ENCODE measurements around the gene CDYL. TPM values are rescaled to one million over a fixed set of nuclear protein-coding genes. Genes with fewer than 3 reads are reported as not detected.

The CDYL gene
- total and polyA plus RNA-seq, 8 donors, result 3.4 to 15.3 (median 10.2) TPM

DNA sequence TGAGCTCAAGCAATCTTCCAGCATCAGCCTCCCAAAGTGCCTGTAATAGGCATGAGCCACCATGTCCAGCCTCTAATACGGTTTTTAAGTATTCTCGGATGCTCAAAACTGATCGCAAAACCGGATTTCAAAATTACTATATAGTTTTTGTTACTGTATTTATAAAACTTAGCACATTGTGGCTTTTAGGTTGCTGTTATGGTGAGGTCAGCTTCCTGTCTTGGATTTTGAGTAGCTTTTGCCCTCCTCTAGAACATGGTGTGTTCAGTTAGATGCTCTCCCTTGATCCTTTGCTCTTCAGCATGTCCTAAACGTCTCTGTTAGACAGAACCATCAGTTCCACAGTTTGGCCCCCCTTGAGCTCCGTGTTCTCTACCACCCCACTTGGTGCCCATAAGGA lies 131.4 kb downstream of the CDYL start:
- Histone ChIP-seq H3K27ac (no peak overlapping the region), H3K27me3 (no peaks in the 10 kb centered on the region), H3K4me1 (peaks cover 0 to 17% (median 15%) of the 10 kb centered on the region in 3 donors), H3K9me3 (no peaks in the 10 kb centered on the region), H3K36me3 (no peaks in the 10 kb centered on the region), H3K4me3 (no peak overlapping the region)
- no peak for TF ChIP-seq CTCF (IDR thresholded peaks at IDR 0.05)
- ATAC-seq, result no peak
- FAIRE-seq, result no peak
- intact Hi-C loops (cut with DNase I), result no loop called here
- WGBS, 2 donors, result 90 to 93% methylated on average over 6 of the region's 6 CpGs
- DNase-seq, result no peak

DNA sequence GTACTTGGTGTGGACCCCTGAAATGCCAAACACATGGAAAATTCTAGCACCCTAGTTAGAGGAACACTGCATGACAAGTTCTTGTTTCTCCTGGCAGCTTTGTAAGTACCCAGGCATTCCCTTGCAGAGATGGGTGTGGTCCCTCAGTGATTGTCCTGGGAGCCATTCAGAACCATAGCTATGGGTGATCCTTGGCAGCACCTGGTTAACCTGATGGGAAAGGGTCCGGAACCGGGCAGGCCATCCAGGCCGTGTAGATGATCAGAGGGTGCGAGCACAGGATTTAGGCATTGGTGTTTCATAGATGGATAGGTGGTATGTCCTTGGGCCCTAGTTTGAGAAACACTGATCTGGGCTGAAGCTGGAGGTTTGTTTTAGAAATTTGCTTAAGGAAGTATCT lies 131.9 kb downstream of the CDYL start:
- Histone ChIP-seq H3K36me3 (no peaks in the 10 kb centered on the region), H3K4me1 (peaks cover 0 to 17% (median 15%) of the 10 kb centered on the region in 3 donors), H3K9me3 (no peaks in the 10 kb centered on the region), H3K27me3 (no peaks in the 10 kb centered on the region), H3K4me3 (no peak overlapping the region), H3K27ac (no peak overlapping the region)
- WGBS, 2 donors, result 96 to 97% methylated on average over 4 of the region's 4 CpGs
- DNase-seq (no peak), ATAC-seq (no peak), FAIRE-seq (no peak)
- no peak for TF ChIP-seq CTCF (IDR thresholded peaks at IDR 0.05)
- intact Hi-C loops (cut with DNase I), result no loop called here

DNA sequence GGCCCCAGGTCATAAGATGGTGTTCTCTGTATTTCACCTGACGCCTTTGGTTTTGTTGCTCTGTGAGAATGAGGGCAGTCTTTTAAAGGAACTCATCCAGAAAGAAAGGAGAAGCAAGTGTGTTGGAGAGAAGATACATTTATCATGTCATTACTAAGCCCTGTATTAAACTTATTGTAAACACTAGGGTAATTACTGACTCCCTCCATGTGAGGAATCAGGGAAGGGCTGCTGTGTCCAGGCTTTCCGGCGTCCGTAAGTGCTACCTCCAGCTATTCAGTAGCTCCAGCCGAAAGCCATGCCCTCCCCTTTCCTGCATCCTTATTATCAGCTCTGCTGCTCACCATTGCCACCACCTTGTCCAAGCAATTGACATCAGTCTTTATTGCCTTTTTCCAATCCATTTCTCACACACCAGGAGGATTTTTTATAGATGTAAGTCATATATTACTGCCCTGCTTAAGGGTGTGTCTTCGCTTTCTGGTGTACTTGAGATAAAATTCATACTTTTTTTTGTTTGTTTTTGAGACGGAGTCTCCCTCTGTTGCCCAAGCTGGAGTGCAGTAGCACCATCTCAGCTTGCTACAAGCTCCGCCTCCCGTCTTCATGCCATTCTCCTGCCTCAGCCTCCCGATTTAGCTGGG lies 133.0 kb downstream of the CDYL start:
- FAIRE-seq (no peak), ATAC-seq (no peak)
- 80 to 89% methylated on average over 10 of the region's 10 CpGs for WGBS, 2 donors

DNA sequence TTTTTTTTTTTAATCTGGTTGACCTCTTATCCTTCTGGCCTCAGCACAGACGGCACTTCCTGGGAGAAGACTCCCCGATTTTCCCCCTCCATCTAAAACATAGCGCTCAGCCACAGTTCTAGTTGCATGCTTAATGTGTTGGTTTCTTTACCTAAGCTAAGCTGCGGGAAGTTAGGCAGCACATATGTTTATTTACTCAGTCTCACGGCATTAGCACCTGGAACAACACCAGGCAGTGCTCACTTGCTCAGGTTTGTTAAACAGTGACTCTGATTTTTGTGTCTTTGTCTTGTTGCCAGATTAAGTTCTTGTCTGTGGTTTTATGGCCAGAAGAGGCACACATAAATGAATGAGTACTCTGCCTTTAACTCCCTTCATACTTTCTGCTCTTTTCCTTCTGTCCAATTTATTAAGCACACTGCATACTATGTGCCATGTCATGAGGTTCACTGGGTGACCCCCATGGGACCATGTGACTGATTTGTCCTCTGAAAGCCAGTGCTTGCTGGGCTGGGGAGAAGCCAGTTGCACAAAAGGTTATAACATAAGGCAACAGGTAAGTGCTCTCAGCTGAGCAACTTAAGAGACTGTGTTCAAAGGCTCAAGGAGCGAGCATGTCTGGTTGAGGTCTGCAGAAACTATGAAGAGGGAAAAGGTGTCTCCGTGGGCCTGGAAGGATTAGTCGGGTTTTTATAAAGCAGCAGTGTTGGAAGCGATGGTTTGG lies 134.0 kb downstream of the CDYL start:
- no peaks in the 10 kb centered on the region for H3K36me3 ChIP-seq
- peaks cover 0 to 20% (median 15%) of the 10 kb centered on the region in 3 donors for H3K4me1 ChIP-seq
- ATAC-seq (peak in 3 of 4 donors; percentile 55 to 69 (median 65)), DNase-seq (no peak), FAIRE-seq (no peak)
- WGBS, 2 donors, result 69 to 72% methylated on average over 9 of the region's 9 CpGs
- peak overlapping the region in 1 of 4 donors; percentile 3 for H3K27ac ChIP-seq
- intact Hi-C loops (cut with DNase I), result no loop called here
- H3K9me3 ChIP-seq, result no peaks in the 10 kb centered on the region
- TF ChIP-seq CTCF (IDR thresholded peaks at IDR 0.05), result no peak
- no peaks in the 10 kb centered on the region for H3K27me3 ChIP-seq
- no peak overlapping the region for H3K4me3 ChIP-seq

More for the DNA sequence above, 133.0 kb downstream of the CDYL start:
- H3K4me1 ChIP-seq, result peaks cover 0 to 20% (median 15%) of the 10 kb centered on the region in 3 donors
- no peaks in the 10 kb centered on the region for H3K9me3 ChIP-seq
- DNase-seq, result no peak
- intact Hi-C loops (cut with DNase I), result no loop called here
- no peak overlapping the region for H3K4me3 ChIP-seq
- H3K27ac ChIP-seq, result no peak overlapping the region
- H3K27me3 ChIP-seq, result no peaks in the 10 kb centered on the region
- no peaks in the 10 kb centered on the region for H3K36me3 ChIP-seq
- TF ChIP-seq CTCF (IDR thresholded peaks at IDR 0.05), result no peak

GRCh38 chr6:4912559-4912958 lies 136.4 kb downstream of the CDYL start:
- Histone ChIP-seq H3K4me1 (peaks cover 0 to 7% (median 5%) of the 10 kb centered on the region in 3 donors), H3K27me3 (no peaks in the 10 kb centered on the region), H3K9me3 (no peaks in the 10 kb centered on the region), H3K36me3 (no peaks in the 10 kb centered on the region), H3K4me3 (no peak overlapping the region), H3K27ac (no peak overlapping the region)
- 96 to 98% methylated on average over 5 of the region's 5 CpGs for WGBS, 2 donors
- FAIRE-seq (no peak), DNase-seq (no peak), ATAC-seq (no peak)
- TF ChIP-seq CTCF (IDR thresholded peaks at IDR 0.05), result no peak
- intact Hi-C loops (cut with DNase I), result no loop called here
